GM12878 (cell line): ENCODE data around the gene HCLS1. TPM values are rescaled to one million over a fixed set of nuclear protein-coding genes. Genes with fewer than 3 reads are reported as not detected.

Source experiments
- ATF2 ChIP-seq: IDR thresholded peaks from 2 replicates; pipeline ENCODE4 v1.6.1; 2012; ENCODE audit warnings: low read length, inconsistent platforms
- DPF2 ChIP-seq: fragments of 450-650 bp; IDR thresholded peaks from 2 replicates; pipeline ENCODE4 v1.6.1; 2017; ENCODE audit warnings: mild to moderate bottlenecking
- MEF2A ChIP-seq: IDR thresholded peaks from 2 replicates; pipeline ENCODE4 v1.6.1; 2011; ENCODE audit warnings: low read depth, mild to moderate bottlenecking, low read length, moderate library complexity; ENCODE audit not compliant: insufficient read depth
- NFIC ChIP-seq: IDR thresholded peaks from 2 replicates; pipeline ENCODE4 v1.6.1; 2012; ENCODE audit warnings: low read depth, mild to moderate bottlenecking, inconsistent platforms, low read length, moderate library complexity
- SRF ChIP-seq, 2 experiments: IDR thresholded peaks; 2 replicates each; pipeline ENCODE4 v1.6.1; 2011; ENCODE audit warnings: low read depth in 2 of 2, low read length in 2 of 2, mild to moderate bottlenecking in 1 of 2, moderate library complexity in 1 of 2
- polyA plus RNA-seq, 11 experiments: library from polyadenylated mRNA; depleted of rRNA in 4 of 11; unstranded in 6 of 11; stranded (reverse) in 5 of 11; fragments of >200 nt; fragmentation: Nextera tagmentation in 4 of 11; fragmentation: Illumina TruSeq in 1 of 11; extraction: Ambion mirVana in 4 of 11; extraction: Trizol in 1 of 11; gene quantifications; 1 replicate in 1 of 11; 2 replicates in 10 of 11; pipeline versions ENCODE4 v1.2.1 to v1.2.3, GENCODE V29; 2011 to 2016; ENCODE audit warnings: inconsistent platforms in 2 of 11, missing spikeins in 2 of 11, low read depth in 1 of 11
- total RNA-seq, 4 experiments: library from RNA; depleted of rRNA in 3 of 4; stranded (reverse); fragments of >200 nt in 3 of 4; fragmentation: Illumina TruSeq in 1 of 4; extraction: Trizol in 1 of 4; gene quantifications; 2 replicates each; pipeline versions ENCODE4 v1.2.1 to v1.2.3, GENCODE V29; 2013 to 2021
- TF ChIP-seq, protein P1 (sequence below): IDR thresholded peaks from 2 replicates; pipeline ENCODE4 v1.6.1; 2012; ENCODE audit warnings: improper control_type of control experiment, low read depth, low read length; ENCODE audit not compliant: insufficient replicate concordance

The HCLS1 gene
- total and polyA plus RNA-seq, 10 of the 15 experiments (the other 5 are each of a cell fraction or from before 2014, with no cell fraction given) = 51.6 to 344 (median 231) TPM

GRCh38 chr3:121698476-121698875 is 37.8 kb upstream of the HCLS1 start (continued):
- TF ChIP-seq SRF (IDR thresholded peaks at IDR 0.05; ENCODE audit: low read depth in 2 of 2, low read length in 2 of 2) = no peak
- no peak for TF ChIP-seq ATF2
- no peak for TF ChIP-seq DPF2
- no peak for TF ChIP-seq MEF2A
- TF ChIP-seq NFIC = no peak
- TF ChIP-seq, protein P1, sequence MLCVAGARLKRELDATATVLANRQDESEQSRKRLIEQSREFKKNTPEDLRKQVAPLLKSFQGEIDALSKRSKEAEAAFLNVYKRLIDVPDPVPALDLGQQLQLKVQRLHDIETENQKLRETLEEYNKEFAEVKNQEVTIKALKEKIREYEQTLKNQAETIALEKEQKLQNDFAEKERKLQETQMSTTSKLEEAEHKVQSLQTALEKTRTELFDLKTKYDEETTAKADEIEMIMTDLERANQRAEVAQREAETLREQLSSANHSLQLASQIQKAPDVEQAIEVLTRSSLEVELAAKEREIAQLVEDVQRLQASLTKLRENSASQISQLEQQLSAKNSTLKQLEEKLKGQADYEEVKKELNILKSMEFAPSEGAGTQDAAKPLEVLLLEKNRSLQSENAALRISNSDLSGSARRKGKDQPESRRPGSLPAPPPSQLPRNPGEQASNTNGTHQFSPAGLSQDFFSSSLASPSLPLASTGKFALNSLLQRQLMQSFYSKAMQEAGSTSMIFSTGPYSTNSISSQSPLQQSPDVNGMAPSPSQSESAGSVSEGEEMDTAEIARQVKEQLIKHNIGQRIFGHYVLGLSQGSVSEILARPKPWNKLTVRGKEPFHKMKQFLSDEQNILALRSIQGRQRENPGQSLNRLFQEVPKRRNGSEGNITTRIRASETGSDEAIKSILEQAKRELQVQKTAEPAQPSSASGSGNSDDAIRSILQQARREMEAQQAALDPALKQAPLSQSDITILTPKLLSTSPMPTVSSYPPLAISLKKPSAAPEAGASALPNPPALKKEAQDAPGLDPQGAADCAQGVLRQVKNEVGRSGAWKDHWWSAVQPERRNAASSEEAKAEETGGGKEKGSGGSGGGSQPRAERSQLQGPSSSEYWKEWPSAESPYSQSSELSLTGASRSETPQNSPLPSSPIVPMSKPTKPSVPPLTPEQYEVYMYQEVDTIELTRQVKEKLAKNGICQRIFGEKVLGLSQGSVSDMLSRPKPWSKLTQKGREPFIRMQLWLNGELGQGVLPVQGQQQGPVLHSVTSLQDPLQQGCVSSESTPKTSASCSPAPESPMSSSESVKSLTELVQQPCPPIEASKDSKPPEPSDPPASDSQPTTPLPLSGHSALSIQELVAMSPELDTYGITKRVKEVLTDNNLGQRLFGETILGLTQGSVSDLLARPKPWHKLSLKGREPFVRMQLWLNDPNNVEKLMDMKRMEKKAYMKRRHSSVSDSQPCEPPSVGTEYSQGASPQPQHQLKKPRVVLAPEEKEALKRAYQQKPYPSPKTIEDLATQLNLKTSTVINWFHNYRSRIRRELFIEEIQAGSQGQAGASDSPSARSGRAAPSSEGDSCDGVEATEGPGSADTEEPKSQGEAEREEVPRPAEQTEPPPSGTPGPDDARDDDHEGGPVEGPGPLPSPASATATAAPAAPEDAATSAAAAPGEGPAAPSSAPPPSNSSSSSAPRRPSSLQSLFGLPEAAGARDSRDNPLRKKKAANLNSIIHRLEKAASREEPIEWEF = no peak
- TF ChIP-seq, all 136 proteins: peak for 0
